ENCODE results near the gene EMD.
"Not testable (repeated sequence)": the region's sequence is repeated elsewhere in the genome, so short reads cannot be mapped to it uniquely, and the experiment has no call there.

EMD gene

DNA sequence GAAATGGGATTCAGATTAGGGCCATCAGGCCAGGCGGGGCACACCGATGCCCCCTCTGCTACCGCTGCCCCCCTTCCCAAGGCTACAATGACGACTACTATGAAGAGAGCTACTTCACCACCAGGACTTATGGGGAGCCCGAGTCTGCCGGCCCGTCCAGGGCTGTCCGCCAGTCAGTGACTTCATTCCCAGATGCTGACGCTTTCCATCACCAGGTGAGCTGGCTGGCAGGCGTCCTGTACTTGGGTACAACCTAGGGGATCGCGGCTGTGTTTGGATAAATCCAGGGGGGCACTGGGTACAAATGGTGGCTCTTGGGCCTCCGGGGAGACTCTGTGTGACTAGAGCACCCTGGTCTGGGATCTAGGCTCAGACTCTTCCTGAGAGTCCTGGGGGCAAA is 1.1 kb downstream of the EMD start:
- Histone ChIP-seq H3K36me3 (ENCODE audit: control insufficient read depth, insufficient read depth, low read length) (no peaks in the 10 kb centered on the region), H3K4me3 (ENCODE audit: insufficient read depth, low read depth, low read length, poor library complexity, severe bottlenecking) (peak overlapping the region; percentile 62), H3K27me3 (replicated peaks; ENCODE audit: control insufficient read depth, insufficient read depth, low read length, poor library complexity, severe bottlenecking) (no peaks in the 10 kb centered on the region), H3K27ac (ENCODE audit: insufficient read depth, low read length, poor library complexity, severe bottlenecking) (peak overlapping the region; percentile 97), H3K9me3 (ENCODE audit: control insufficient read depth, low read length) (no peaks in the 10 kb centered on the region), H3K4me1 (ENCODE audit: control insufficient read depth, insufficient read depth, low read length, poor library complexity, severe bottlenecking) (peaks cover 17% of the 10 kb centered on the region)
- DNase-seq = no peak

DNA sequence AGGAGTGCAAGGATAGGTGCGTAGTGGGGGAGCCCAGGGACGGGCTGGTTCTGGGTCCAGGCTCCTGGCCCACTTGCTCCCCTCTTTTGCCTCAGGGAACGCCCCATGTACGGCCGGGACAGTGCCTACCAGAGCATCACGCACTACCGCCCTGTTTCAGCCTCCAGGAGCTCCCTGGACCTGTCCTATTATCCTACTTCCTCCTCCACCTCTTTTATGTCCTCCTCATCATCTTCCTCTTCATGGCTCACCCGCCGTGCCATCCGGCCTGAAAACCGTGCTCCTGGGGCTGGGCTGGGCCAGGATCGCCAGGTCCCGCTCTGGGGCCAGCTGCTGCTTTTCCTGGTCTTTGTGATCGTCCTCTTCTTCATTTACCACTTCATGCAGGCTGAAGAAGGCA is 1.7 kb downstream of the EMD start:
- H3K9me3 ChIP-seq (ENCODE audit: control insufficient read depth, low read length) = no peaks in the 10 kb centered on the region
- H3K27ac ChIP-seq (ENCODE audit: insufficient read depth, low read length, poor library complexity, severe bottlenecking) = peak overlapping the region; percentile 97
- H3K27me3 ChIP-seq (replicated peaks; ENCODE audit: control insufficient read depth, insufficient read depth, low read length, poor library complexity, severe bottlenecking) = no peaks in the 10 kb centered on the region
- peaks cover 17% of the 10 kb centered on the region for H3K4me1 ChIP-seq (ENCODE audit: control insufficient read depth, insufficient read depth, low read length, poor library complexity, severe bottlenecking)
- no peaks in the 10 kb centered on the region for H3K36me3 ChIP-seq (ENCODE audit: control insufficient read depth, insufficient read depth, low read length)
- no peak overlapping the region for H3K4me3 ChIP-seq (ENCODE audit: insufficient read depth, low read depth, low read length, poor library complexity, severe bottlenecking)
- DNase-seq = no peak

DNA sequence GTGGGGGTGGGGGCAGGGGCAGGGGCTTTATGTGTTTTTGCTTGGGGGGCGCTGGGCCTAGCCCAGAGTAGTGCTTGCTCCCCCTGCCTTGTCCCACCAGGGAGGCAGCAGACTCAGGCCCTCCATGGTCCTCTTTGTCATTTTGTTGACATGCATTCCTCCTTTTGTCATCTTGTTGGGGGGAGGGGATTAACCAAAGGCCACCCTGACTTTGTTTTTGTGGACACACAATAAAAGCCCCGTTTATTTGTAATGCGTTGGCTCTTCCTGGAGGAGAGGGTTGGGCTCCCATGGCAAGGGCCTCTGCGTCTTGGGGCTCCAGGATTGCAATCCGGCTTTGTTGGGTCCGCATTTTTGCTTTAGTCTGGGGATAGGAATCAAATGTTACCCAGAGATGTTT is 2.2 kb downstream of the EMD start:
- H3K27ac ChIP-seq (ENCODE audit: insufficient read depth, low read length, poor library complexity, severe bottlenecking) = peak overlapping the region; percentile 18
- no peaks in the 10 kb centered on the region for H3K27me3 ChIP-seq (replicated peaks; ENCODE audit: control insufficient read depth, insufficient read depth, low read length, poor library complexity, severe bottlenecking)
- DNase-seq = no peak
- H3K4me1 ChIP-seq (ENCODE audit: control insufficient read depth, insufficient read depth, low read length, poor library complexity, severe bottlenecking) = peaks cover 17% of the 10 kb centered on the region
- H3K36me3 ChIP-seq (ENCODE audit: control insufficient read depth, insufficient read depth, low read length) = no peaks in the 10 kb centered on the region
- no peak overlapping the region for H3K4me3 ChIP-seq (ENCODE audit: insufficient read depth, low read depth, low read length, poor library complexity, severe bottlenecking)
- H3K9me3 ChIP-seq (ENCODE audit: control insufficient read depth, low read length) = no peaks in the 10 kb centered on the region

DNA sequence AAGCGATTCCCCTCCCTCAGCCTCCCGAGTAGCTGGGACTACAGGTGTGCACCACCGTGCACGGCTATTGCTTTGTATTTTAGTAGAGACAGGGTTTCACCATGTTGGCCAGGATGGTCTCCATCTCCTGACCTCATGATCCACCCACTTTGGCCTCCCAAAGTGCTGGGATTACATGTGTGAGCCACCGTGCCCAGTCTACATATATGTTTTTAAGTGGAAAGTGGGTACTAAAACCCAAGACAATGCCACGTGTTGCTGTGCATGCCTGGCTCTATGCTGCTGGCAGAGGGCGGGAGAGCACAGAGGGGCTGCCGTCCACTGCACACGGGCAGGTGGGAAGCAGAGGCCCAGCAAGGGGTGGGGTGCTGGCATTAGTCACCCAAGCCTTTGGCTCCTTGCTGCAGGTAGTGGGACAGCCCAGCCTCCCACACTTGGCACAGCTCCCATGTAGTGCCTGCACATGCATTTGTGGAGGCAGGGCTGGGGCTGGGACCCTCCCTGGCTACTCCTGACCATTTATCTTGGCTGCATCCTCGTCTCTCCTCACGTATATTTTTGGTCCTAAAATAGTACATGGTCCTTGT is 3.5 kb downstream of the EMD start:
- no peaks in the 10 kb centered on the region for H3K36me3 ChIP-seq (ENCODE audit: control insufficient read depth, insufficient read depth, low read length)
- no peak for DNase-seq
- no peak overlapping the region for H3K27ac ChIP-seq (ENCODE audit: insufficient read depth, low read length, poor library complexity, severe bottlenecking)
- H3K9me3 ChIP-seq (ENCODE audit: control insufficient read depth, low read length) = no peaks in the 10 kb centered on the region
- no peak overlapping the region for H3K4me3 ChIP-seq (ENCODE audit: insufficient read depth, low read depth, low read length, poor library complexity, severe bottlenecking)
- no peaks in the 10 kb centered on the region for H3K27me3 ChIP-seq (replicated peaks; ENCODE audit: control insufficient read depth, insufficient read depth, low read length, poor library complexity, severe bottlenecking)
- H3K4me1 ChIP-seq (ENCODE audit: control insufficient read depth, insufficient read depth, low read length, poor library complexity, severe bottlenecking) = peaks cover 17% of the 10 kb centered on the region

DNA sequence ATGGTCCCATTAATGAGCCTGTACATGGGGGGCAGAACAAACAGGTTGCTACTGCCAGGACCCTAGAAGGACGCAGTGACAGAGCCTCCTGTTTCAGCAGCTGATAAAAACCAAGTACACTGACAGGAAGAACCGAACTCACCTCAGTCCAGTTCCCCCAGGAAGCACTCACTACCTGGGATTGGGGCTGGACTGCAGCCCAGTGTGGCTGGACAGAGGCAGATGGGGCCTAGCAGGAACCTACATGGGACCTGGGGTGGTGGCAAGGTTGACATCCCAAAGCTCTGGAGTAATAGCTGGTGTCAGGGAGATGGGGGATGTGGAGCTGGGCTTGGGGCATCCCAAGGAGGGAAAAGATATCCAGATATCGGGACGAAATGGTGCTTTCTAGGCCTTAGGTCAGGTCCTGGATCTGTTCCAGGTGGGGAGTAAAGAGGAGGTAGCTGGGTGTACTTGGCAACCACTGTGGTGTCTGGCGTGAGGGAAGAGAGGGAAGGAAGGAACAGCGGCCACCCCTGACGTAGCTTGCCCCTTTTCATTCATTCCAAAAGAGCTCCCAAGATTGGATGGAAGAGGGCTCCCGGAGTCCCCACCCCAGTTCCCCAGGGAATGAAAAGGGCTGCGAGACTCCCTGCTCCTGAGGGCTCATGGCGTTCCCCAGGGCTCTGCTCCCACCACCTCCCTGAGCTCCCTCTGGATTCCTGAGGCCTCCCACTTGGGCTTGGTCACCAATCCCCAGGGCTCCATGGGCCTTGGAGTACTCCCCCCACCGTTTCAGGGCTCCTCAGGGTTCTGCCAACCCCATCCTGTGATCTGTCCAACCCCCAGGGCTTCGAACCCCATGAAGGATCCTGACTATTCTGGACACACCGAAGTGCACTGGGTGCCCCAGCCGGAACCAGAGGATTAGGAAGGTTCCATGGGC is 4.5 kb downstream of the EMD start:
- DNase-seq = no peak
- Histone ChIP-seq H3K27me3 (replicated peaks; ENCODE audit: control insufficient read depth, insufficient read depth, low read length, poor library complexity, severe bottlenecking) (no peaks in the 10 kb centered on the region), H3K36me3 (ENCODE audit: control insufficient read depth, insufficient read depth, low read length) (no peaks in the 10 kb centered on the region), H3K9me3 (ENCODE audit: control insufficient read depth, low read length) (no peaks in the 10 kb centered on the region), H3K4me3 (ENCODE audit: insufficient read depth, low read depth, low read length, poor library complexity, severe bottlenecking) (no peak overlapping the region), H3K27ac (ENCODE audit: insufficient read depth, low read length, poor library complexity, severe bottlenecking) (no peak overlapping the region), H3K4me1 (ENCODE audit: control insufficient read depth, insufficient read depth, low read length, poor library complexity, severe bottlenecking) (peaks cover 12% of the 10 kb centered on the region)

DNA sequence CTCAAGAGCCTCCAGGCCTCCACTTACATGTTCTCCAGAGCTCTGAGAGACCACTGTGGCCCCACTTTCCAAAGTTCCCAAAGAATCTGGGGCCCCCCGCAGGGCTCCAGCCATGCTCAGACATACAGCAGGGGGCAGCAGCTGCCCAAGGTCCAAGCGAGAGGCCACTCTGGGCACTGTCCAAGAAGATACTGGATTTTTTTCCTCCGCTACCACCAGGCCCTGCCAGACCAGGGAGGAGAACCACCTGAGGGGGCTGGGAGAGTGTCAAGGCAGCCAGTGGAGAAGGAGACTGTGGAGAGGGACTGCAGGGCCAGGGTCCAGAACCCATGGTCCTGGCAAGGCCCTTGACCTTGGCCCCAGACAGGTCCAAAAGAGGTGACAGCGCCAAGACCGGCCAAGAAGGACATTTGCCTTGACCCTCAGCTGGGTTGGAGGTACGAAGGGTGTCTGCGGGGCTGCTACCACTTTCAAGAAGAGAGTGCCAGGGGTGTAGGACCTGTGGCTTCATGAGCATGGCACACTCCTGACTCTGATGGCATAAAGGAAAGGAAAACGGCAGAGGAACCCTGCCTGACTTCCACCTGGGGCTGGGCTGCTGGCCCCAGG is 5.3 kb downstream of the EMD start:
- H3K4me1 ChIP-seq (ENCODE audit: control insufficient read depth, insufficient read depth, low read length, poor library complexity, severe bottlenecking) = peaks cover 12% of the 10 kb centered on the region
- no peaks in the 10 kb centered on the region for H3K9me3 ChIP-seq (ENCODE audit: control insufficient read depth, low read length)
- no peak overlapping the region for H3K4me3 ChIP-seq (ENCODE audit: insufficient read depth, low read depth, low read length, poor library complexity, severe bottlenecking)
- H3K36me3 ChIP-seq (ENCODE audit: control insufficient read depth, insufficient read depth, low read length) = no peaks in the 10 kb centered on the region
- no peak overlapping the region for H3K27ac ChIP-seq (ENCODE audit: insufficient read depth, low read length, poor library complexity, severe bottlenecking)
- H3K27me3 ChIP-seq (replicated peaks; ENCODE audit: control insufficient read depth, insufficient read depth, low read length, poor library complexity, severe bottlenecking) = no peaks in the 10 kb centered on the region
- DNase-seq = no peak

DNA sequence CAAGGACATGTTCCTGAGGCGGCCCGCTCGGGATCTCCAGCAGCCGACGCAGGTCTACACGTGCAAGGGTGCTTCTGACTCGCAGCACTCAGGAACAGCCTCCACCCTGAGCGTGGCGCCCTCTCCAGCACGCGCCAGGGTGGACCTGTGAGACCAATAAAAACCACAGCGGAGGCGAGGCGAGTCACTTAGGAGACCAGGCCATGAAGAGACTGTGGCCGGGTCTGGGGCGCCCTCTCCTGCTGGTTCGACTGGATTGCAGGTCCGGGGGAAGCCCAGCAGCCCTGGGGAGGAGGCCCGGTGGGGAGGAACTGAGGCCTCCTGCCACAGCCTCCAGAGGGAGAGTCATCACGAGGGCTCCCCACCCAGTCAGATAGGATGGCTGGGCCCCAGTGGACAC is 9.0 kb downstream of the EMD start:
- H3K27me3 ChIP-seq (replicated peaks; ENCODE audit: control insufficient read depth, insufficient read depth, low read length, poor library complexity, severe bottlenecking); H3K4me1 ChIP-seq (ENCODE audit: control insufficient read depth, insufficient read depth, low read length, poor library complexity, severe bottlenecking); H3K9me3 ChIP-seq (ENCODE audit: control insufficient read depth, low read length); DNase-seq; H3K27ac ChIP-seq (ENCODE audit: insufficient read depth, low read length, poor library complexity, severe bottlenecking); H3K4me3 ChIP-seq (ENCODE audit: insufficient read depth, low read depth, low read length, poor library complexity, severe bottlenecking); H3K36me3 ChIP-seq (ENCODE audit: control insufficient read depth, insufficient read depth, low read length): not testable (repeated sequence)

DNA sequence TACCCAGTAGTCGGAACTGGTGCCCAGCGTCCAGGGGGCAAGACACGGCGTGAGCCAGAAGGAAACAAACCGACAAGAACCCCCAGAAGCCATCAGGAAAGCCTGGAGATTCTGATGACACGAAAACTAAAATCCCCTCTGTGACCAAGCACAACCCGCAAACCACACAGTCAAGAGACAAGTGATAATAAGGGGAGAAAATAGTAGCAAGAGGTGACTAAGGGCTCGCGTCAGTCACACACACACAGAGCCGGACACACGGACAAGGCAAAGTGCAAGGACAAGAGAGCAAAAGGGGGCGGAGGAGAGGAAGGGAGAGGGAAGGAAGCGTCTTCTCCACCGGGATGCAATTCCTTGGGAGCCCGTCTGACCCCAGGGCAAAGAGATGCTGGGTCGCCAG is 9.6 kb downstream of the EMD start:
- not testable (repeated sequence) for H3K4me1 ChIP-seq (ENCODE audit: control insufficient read depth, insufficient read depth, low read length, poor library complexity, severe bottlenecking); H3K9me3 ChIP-seq (ENCODE audit: control insufficient read depth, low read length); DNase-seq; H3K36me3 ChIP-seq (ENCODE audit: control insufficient read depth, insufficient read depth, low read length); H3K4me3 ChIP-seq (ENCODE audit: insufficient read depth, low read depth, low read length, poor library complexity, severe bottlenecking); H3K27ac ChIP-seq (ENCODE audit: insufficient read depth, low read length, poor library complexity, severe bottlenecking); H3K27me3 ChIP-seq (replicated peaks; ENCODE audit: control insufficient read depth, insufficient read depth, low read length, poor library complexity, severe bottlenecking)

DNA sequence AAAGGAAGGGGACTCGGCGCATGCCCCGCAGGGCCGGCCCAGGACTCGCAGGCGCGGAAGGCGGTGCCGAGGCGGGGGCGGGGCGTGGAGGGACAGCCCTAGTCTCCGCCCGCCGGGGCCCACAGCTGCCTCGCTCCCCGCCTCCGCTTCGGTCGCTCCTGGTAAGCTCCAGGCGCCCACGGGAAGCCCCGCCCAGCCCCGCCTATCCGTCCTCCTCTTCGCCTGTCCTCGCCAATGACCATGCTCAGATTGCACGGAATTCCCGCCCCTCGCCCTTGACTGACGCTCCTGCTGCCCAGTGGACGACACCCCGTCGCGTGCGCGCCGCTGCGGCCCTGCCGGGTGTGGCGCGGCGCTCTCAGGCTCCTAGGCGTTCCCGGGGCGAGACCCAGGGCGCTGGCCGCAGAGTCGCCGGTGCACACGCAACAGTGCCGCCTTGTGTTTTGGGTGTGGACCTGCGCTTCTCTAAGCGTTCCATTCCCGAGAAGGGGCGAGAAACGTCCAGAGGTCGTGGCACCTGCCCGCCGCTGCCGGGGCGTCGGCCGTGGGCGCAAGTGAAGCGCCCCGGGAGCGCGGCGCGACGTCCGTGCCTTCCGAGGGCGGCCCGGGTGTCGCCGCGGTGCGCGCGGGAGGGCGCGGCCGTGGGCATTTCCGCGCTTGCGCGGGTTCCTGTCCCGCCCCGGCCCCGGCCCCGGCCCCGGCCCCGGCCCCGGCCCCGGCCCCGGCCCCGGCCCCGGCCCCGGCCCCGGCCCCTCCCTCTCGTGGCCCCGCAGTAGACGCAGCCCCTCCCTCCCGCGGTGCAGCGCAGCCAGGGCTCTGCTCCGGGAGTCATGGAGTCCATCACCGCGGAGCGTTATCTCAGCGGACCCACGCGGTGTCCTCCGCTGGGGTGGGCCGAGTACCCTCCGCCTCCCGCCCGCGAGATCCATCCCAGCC is 11.0 kb downstream of the EMD start:
- H3K4me1 ChIP-seq (ENCODE audit: control insufficient read depth, insufficient read depth, low read length, poor library complexity, severe bottlenecking); H3K27ac ChIP-seq (ENCODE audit: insufficient read depth, low read length, poor library complexity, severe bottlenecking); H3K27me3 ChIP-seq (replicated peaks; ENCODE audit: control insufficient read depth, insufficient read depth, low read length, poor library complexity, severe bottlenecking); H3K36me3 ChIP-seq (ENCODE audit: control insufficient read depth, insufficient read depth, low read length); H3K4me3 ChIP-seq (ENCODE audit: insufficient read depth, low read depth, low read length, poor library complexity, severe bottlenecking); DNase-seq; H3K9me3 ChIP-seq (ENCODE audit: control insufficient read depth, low read length): not testable (repeated sequence)

Measured in effector memory CD4-positive, alpha-beta T cell (primary cell).